K562 (cell line): ENCODE measurements around the gene KCND3. TPM values are rescaled to one million over a fixed set of nuclear protein-coding genes. Genes with fewer than 3 reads are reported as not detected.

Experiments
- CBFA2T3 ChIP-seq: fragments of 450-650 bp; IDR thresholded peaks from 2 replicates; pipeline ENCODE4 v1.6.1; 2017
- CTBP1 ChIP-seq: fragments of 450-650 bp; IDR thresholded peaks from 2 replicates; pipeline ENCODE4 v1.6.1; 2016; ENCODE audit warnings: borderline replicate concordance
- E2F3 ChIP-seq: fragments of 250-450 bp; sonication (Bioruptor Pico); IDR thresholded peaks from 2 replicates; pipeline ENCODE4 v1.4.0; 2020; ENCODE audit warnings: mild to moderate bottlenecking
- JUNB ChIP-seq: fragments of 450-650 bp; formaldehyde crosslinking; conservative IDR thresholded peaks from 2 replicates; pipeline ENCODE4 v1.4.0; 2020; ENCODE audit warnings: mild to moderate bottlenecking
- KAT2B ChIP-seq: IDR thresholded peaks from one replicate; pipeline ENCODE4 v1.6.1; 2012; ENCODE audit warnings: low read depth, mild to moderate bottlenecking, control low read depth, inconsistent platforms, low read length, moderate library complexity
- MAFG ChIP-seq: fragments of 450-650 bp; conservative IDR thresholded peaks from 2 replicates; pipeline ENCODE4 v1.6.1; 2016; ENCODE audit warnings: missing genetic modification characterization, missing compliant biosample characterization
- MCM2 ChIP-seq: fragments of 450-650 bp; IDR thresholded peaks from 2 replicates; pipeline ENCODE4 v1.6.1; 2017; ENCODE audit warnings: low read depth, mild to moderate bottlenecking
- MEF2A ChIP-seq: IDR thresholded peaks from 2 replicates; pipeline ENCODE4 v1.6.1; 2011; ENCODE audit warnings: low read depth, mild to moderate bottlenecking, low read length, moderate library complexity; ENCODE audit not compliant: control insufficient read depth
- NCOA1 ChIP-seq: fragments of 450-650 bp; IDR thresholded peaks from 2 replicates; pipeline ENCODE4 v1.6.1; 2016; ENCODE audit warnings: low read depth
- PRDM10 ChIP-seq: fragments of 450-650 bp; IDR thresholded peaks from 2 replicates; pipeline ENCODE4 v1.6.1; 2018; ENCODE audit not compliant: partially characterized antibody
- RBM14 ChIP-seq: fragments of 200-400 bp; formaldehyde crosslinking; IDR thresholded peaks from 2 replicates; pipeline ENCODE4 v1.6.1; 2018; ENCODE audit warnings: low read depth, mild to moderate bottlenecking, low read length, moderate library complexity, borderline replicate concordance; ENCODE audit not compliant: insufficient read depth
- RFX1 ChIP-seq: fragments of 450-650 bp; IDR thresholded peaks from 2 replicates; pipeline ENCODE4 v1.6.1; 2016; ENCODE audit warnings: mild to moderate bottlenecking, moderate library complexity
- RHOXF2B ChIP-seq: fragments of 250-450 bp; sonication (Bioruptor Pico); conservative IDR thresholded peaks from 2 replicates; pipeline ENCODE4 v1.5.1; 2021
- TRIM28 ChIP-seq: fragments of 450-650 bp; IDR thresholded peaks from 2 replicates; pipeline ENCODE4 v1.6.1; 2017
- ZHX1 ChIP-seq: fragments of 150-350 bp; conservative IDR thresholded peaks from 2 replicates; pipeline ENCODE4 v1.6.1; 2014; ENCODE audit warnings: low read length
- ZNF143 ChIP-seq: sonication (generic); formaldehyde crosslinking; IDR thresholded peaks from 2 replicates; pipeline ENCODE4 v1.9.0; 2022; ENCODE audit warnings: mild to moderate bottlenecking, missing genetic modification reagents
- ZNF655 ChIP-seq: fragments of 250-450 bp; sonication (Bioruptor Pico); IDR thresholded peaks from 2 replicates; pipeline ENCODE4 v1.5.0; 2021
- ZNF780A ChIP-seq: fragments of 250-450 bp; sonication (Bioruptor Pico); IDR thresholded peaks from 2 replicates; pipeline ENCODE4 v1.5.0; 2021; ENCODE audit warnings: mild to moderate bottlenecking
- polyA plus RNA-seq, 8 experiments: library from polyadenylated mRNA; depleted of rRNA in 4 of 8; stranded (reverse) in 5 of 8; unstranded in 3 of 8; fragments of >200 nt; fragmentation: Nextera tagmentation in 2 of 8; fragmentation: Illumina TruSeq in 1 of 8; extraction: Ambion mirVana in 2 of 8; extraction: Trizol in 1 of 8; gene quantifications; 2 replicates each; pipeline versions ENCODE4 v1.2.1 to v1.2.3, GENCODE V29; 2011 to 2014; ENCODE audit warnings: inconsistent platforms in 1 of 8, missing spikeins in 1 of 8
- total RNA-seq, 7 experiments: library from RNA; depleted of rRNA in 6 of 7; stranded (reverse); fragments of >200 nt in 6 of 7; fragmentation: Illumina TruSeq in 2 of 7; extraction: Trizol in 2 of 7; gene quantifications; 2 replicates each; pipeline versions ENCODE4 v1.2.1 to v1.2.3, GENCODE V29; 2011 to 2021; ENCODE audit warnings: low replicate concordance in 1 of 7

The KCND3 gene
- total and polyA plus RNA-seq, 9 of the 15 experiments (the other 6 are each of a cell fraction or from before 2014, with no cell fraction given) = not detected

GRCh38 chr1:111920221-111921024 lies 69.0 kb downstream of the KCND3 start (continued):
- TF ChIP-seq ZHX1 = no peak
- no peak for TF ChIP-seq MCM2
- no peak for TF ChIP-seq ZNF655 (CRISPR knock-in tag)
- TF ChIP-seq CTBP1 = no peak
- no peak for TF ChIP-seq TRIM28
- TF ChIP-seq RFX1 = peak; percentile 48
- TF ChIP-seq E2F3 (CRISPR knock-in tag) = no peak
- TF ChIP-seq NCOA1 = no peak
- no peak for TF ChIP-seq KAT2B
- no peak for TF ChIP-seq PRDM10
- TF ChIP-seq RBM14 = no peak
- TF ChIP-seq MEF2A = peak; percentile 84
- TF ChIP-seq ZNF143 = no peak
- no peak for TF ChIP-seq ZNF780A (CRISPR knock-in tag)
- TF ChIP-seq JUNB (CRISPR knock-in tag) = no peak
- TF ChIP-seq RHOXF2B (CRISPR knock-in tag) = no peak
- peak; percentile 90 for TF ChIP-seq MAFG (tag)
- TF ChIP-seq CBFA2T3 = peak; percentile 26; the same call in 1 of the 2 replicates
